ENCODE data around the gene TMEM131L. TPM values are rescaled to one million over a fixed set of nuclear protein-coding genes. Genes with fewer than 3 reads are reported as not detected.
"Not testable (repeated sequence)": the region's sequence is repeated elsewhere in the genome, so short reads cannot be mapped to it uniquely, and the experiment has no call there.

Gene TMEM131L
- polyA plus RNA-seq, 4 donors, result 21.9 to 29.0 (median 27.0) TPM

GRCh38 chr4:153501578-153501977 lies 35.4 kb downstream of the TMEM131L start:
- DNase-seq (ENCODE audit: low read depth in 4 of 4, low spot score in 3 of 4), result no peak

GRCh38 chr4:153502584-153502983 lies 36.4 kb downstream of the TMEM131L start:
- DNase-seq (ENCODE audit: low read depth in 4 of 4, low spot score in 3 of 4), result no peak

GRCh38 chr4:153506341-153507309 lies 40.5 kb downstream of the TMEM131L start:
- DNase-seq (ENCODE audit: low read depth in 4 of 4, low spot score in 3 of 4), result no peak

GRCh38 chr4:153507310-153508073 lies 41.3 kb downstream of the TMEM131L start:
- no peak for DNase-seq (ENCODE audit: low read depth in 4 of 4, low spot score in 3 of 4)

GRCh38 chr4:153509212-153509611 lies 43.1 kb downstream of the TMEM131L start:
- DNase-seq (ENCODE audit: low read depth in 4 of 4, low spot score in 3 of 4), result not testable (repeated sequence)

- no peak for DNase-seq (ENCODE audit: low read depth in 4 of 4, low spot score in 3 of 4)
Measured at GRCh38 chr4:153509724-153510123, 43.6 kb downstream of the TMEM131L start.

- no peak for DNase-seq (ENCODE audit: low read depth in 4 of 4, low spot score in 3 of 4)
Measured at GRCh38 chr4:153510252-153511001, 44.3 kb downstream of the TMEM131L start.

GRCh38 chr4:153511104-153511503 lies 44.9 kb downstream of the TMEM131L start:
- no peak for DNase-seq (ENCODE audit: low read depth in 4 of 4, low spot score in 3 of 4)

GRCh38 chr4:153512162-153512852 lies 46.1 kb downstream of the TMEM131L start:
- no peak for DNase-seq (ENCODE audit: low read depth in 4 of 4, low spot score in 3 of 4)

- no peak for DNase-seq (ENCODE audit: low read depth in 4 of 4, low spot score in 3 of 4)
Measured at GRCh38 chr4:153512952-153513500, 46.9 kb downstream of the TMEM131L start.

- DNase-seq (ENCODE audit: low read depth in 4 of 4, low spot score in 3 of 4), result no peak
Measured at GRCh38 chr4:153513596-153513995, 47.4 kb downstream of the TMEM131L start.

- DNase-seq (ENCODE audit: low read depth in 4 of 4, low spot score in 3 of 4), result no peak
Measured at GRCh38 chr4:153514001-153514526, 47.9 kb downstream of the TMEM131L start.

GRCh38 chr4:153514688-153515426 lies 48.7 kb downstream of the TMEM131L start:
- DNase-seq (ENCODE audit: low read depth in 4 of 4, low spot score in 3 of 4), result no peak

GRCh38 chr4:153517159-153517558 lies 51.0 kb downstream of the TMEM131L start:
- DNase-seq (ENCODE audit: low read depth in 4 of 4, low spot score in 3 of 4), result no peak

- DNase-seq (ENCODE audit: low read depth in 4 of 4, low spot score in 3 of 4), result no peak
Measured at GRCh38 chr4:153518001-153518400, 51.8 kb downstream of the TMEM131L start.

- DNase-seq (ENCODE audit: low read depth in 4 of 4, low spot score in 3 of 4), result no peak
Measured at GRCh38 chr4:153518637-153519389, 52.7 kb downstream of the TMEM131L start.

- no peak for DNase-seq (ENCODE audit: low read depth in 4 of 4, low spot score in 3 of 4)
Measured at GRCh38 chr4:153519687-153520086, 53.5 kb downstream of the TMEM131L start.

- no peak for DNase-seq (ENCODE audit: low read depth in 4 of 4, low spot score in 3 of 4)
Measured at GRCh38 chr4:153520227-153520626, 54.1 kb downstream of the TMEM131L start.

Data from right renal pelvis (tissue), 4 donors.